NCI-H1048 (cell line): Measurements from ENCODE around the gene SMPDL3A.

Experiments
- DNase-seq: peaks from one replicate; lab custom pipeline; 2025; lab: John Stamatoyannopoulos, UW

The SMPDL3A gene

DNA sequence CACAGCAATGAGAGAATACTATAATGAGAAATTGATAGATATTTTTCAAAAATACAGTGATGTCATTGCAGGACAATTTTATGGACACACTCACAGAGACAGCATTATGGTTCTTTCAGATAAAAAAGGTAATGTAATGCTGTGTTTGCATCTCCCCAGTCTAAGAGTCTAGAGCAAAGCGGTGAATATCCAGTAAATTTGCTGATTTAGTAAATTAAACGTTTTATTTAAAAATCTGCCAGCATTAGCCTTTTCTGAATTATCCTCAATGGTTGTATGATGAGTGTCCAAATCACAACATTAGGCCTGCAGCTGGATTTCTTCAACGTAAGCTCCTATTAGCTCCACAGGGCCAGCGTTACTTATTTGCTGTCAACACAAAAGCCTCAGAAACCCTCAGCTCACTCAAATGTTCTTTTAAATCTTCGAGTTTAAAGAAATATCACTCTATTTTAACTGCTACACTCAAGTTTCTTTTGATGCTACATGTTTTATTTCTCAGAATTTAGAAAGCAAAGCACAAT, 16.0 kb downstream of the SMPDL3A start:
- DNase-seq = no peak

- no peak for DNase-seq
These were observed 17.2 kb downstream of the SMPDL3A start for GRCh38 chr6:122806291-122806690.

DNA sequence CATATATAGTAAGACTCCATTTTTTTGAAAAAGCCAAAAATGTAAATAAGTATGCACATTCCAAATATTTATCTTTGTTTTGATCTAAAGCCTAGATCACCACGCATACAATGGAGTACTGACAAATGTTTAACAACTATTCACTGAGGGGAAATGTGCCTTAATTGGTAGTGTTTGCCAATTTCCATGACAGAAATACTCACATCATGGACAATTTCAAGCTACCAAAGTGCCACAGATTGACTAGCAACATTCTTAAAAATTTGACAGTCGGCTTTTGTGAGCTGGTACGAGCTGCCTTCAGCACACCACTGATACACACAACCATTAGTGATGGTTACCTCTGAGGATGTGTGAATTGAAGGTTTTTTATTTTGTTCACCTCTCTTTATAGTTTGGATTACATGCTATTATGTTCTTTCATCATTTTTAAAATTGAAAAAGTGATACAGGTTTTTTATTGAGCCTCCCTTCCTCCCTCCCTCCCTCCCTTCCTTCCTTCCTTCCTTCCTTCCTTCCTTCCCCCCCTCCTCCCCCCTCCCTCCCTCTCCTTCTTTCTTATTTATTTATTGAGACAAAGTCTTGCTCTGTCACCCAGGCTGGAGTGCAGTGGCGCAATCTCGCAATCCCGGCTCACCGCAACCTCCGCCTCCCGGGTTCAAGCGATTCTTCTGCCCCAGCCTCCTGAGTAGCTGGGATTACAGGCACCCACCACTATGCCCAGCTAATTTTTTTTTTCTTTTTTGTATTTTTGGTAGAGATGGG, 19.2 kb downstream of the SMPDL3A start:
- no peak for DNase-seq

DNA sequence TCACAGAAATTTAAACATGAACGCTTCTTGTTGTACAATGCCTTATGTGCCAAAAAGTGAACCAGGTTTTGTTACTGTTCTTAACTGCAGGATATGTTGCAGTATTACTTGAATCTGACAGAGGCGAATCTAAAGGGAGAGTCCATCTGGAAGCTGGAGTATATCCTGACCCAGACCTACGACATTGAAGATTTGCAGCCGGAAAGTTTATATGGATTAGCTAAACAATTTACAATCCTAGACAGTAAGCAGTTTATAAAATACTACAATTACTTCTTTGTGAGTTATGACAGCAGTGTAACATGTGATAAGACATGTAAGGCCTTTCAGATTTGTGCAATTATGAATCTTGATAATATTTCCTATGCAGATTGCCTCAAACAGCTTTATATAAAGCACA, 19.9 kb downstream of the SMPDL3A start:
- DNase-seq = no peak

DNA sequence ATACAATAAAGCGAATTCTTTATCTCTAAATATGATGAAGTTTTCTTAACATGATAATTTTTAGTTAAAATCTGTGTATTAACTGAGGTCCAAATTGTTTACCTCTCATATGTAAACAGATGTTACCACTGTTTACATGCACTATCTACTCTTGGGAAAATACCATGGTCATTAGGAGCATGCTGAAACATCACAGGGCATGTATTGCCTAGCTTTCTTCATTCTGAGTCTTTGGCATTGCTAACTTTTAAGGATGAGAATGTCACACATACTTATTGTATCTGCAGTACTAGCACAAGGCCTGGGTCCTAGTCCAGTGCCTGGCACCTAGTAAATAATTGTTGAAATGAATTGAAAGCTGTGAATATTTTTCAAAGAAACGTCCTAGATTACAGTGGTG, 20.6 kb downstream of the SMPDL3A start:
- no peak for DNase-seq

DNA sequence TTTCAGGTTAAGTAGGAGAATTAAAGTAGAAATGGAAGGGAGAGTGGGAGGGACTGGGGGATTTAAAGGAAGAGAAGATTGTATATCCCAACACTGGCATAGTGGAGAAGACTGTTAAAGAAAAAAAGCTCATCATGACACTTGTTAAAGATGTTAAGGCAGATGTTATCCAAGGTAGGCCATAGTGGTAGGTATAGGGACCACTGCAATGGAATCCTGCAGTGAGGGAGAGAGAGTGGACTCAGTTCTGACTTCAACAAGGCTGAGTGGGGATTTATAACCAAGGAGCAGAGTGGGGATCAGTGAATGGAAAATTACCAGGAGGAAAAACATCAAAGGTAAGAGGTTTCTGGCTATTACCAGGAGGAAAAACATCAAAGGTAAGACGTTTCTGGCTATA, 21.1 kb downstream of the SMPDL3A start:
- DNase-seq = no peak

GRCh38 chr6:122817358-122817757, 28.3 kb downstream of the SMPDL3A start:
- DNase-seq = no peak

- no peak for DNase-seq
These were observed 28.7 kb downstream of the SMPDL3A start for GRCh38 chr6:122817766-122818165.

DNA sequence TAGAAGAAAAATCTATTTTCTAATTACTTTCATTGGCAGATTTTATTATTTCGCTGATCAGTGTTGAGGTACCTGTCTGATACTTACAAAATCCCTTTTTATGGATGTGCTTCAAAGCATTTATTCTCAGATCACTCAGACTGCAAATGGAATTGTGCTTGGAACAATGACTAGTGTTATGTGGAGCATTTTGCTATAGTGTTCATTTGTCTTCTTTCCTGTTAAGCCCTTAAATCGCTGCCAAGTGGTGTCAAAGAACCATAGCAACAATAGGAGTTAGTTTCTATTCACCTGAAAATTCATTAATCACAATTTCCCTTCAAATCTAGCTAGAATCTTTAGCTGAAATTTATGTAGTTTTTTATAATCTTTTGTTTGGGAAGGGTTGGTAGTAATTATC, 29.8 kb downstream of the SMPDL3A start:
- DNase-seq = no peak

DNA sequence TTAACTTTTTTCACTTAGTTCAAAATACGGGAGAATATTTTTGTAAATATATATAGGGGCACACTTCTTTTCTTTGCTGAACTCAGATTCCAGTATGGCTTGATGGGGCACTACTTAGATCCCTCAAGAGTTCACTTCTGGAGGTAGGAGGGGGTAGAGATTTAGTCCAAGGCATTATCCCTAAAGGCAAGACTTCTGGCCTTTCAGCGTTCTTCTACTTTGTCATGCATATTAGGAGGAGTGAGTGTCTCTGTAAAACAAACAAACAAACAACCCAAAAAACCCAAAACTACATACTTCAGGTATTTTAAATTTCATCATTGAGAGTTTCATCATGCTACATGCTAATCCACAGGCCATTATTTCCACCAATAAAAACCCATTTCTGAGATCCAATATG, 32.0 kb downstream of the SMPDL3A start:
- no peak for DNase-seq

GRCh38 chr6:122825163-122825562, 36.1 kb downstream of the SMPDL3A start:
- DNase-seq = no peak

DNA sequence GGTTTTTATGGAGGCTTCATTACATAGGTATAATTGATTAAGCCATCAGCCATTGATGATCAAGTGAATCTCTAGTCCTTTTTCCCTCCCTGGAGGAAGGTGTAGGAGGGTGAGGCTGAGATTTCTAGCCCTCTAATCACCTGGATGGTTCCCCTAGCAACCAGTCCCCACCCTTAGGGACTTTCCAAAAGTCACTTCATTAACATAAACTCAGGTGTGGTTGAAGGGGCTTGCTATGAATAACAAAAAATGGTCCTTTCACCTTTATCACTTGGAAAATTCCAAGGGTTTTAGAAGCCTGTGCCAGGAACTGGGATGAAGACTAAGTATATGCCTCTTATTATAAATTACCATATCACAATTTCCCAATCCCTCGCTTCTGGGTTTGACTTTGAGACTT, 40.4 kb downstream of the SMPDL3A start:
- DNase-seq = no peak

- DNase-seq = no peak
These were observed 42.5 kb downstream of the SMPDL3A start for GRCh38 chr6:122831511-122831910.

- DNase-seq = no peak
These were observed 43.4 kb downstream of the SMPDL3A start for GRCh38 chr6:122832459-122832858.

DNA sequence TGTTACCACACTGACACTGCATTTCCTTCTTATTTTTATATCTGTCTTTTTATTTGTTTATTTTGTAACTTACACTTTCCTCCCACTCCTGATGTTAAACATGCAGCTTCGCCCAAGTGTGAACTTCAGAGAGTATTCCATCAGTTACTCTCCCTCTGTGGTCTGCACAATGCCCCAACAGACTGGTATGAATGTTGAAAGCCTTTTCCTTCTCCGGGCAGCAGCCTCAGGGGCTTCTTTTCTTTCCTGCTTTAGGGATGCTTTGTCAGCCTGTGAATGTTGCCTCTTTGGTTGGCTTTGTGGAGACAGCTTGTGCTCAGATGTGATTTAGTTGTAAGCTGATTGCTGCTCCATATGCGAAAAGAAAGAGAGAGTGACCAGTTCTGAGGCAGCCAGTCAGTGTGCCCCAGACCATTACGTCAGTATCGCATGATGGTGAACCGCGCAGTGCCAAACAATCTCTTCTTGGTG, 44.0 kb downstream of the SMPDL3A start:
- no peak for DNase-seq

- no peak for DNase-seq
These were observed 49.2 kb downstream of the SMPDL3A start for GRCh38 chr6:122838060-122838780.

DNA sequence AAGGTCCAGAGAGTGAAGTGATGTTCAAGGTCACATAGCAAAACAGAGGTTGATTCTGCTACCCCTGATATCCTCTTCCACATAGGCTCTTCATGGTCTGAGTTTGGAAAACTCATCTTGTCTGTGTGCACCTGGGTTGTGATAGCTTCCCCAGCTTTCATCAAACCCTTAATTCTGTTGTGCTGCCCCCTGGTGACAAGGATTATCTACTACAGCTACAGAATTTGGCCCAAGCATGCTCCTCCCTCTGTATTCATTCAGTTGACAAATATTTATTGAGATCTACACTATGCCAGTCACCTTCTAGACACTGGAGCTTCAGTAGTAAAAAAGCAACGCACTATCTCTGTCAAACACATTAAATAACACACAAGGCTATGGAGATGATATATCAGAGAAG, 50.4 kb downstream of the SMPDL3A start:
- peak; percentile 13 for DNase-seq

DNA sequence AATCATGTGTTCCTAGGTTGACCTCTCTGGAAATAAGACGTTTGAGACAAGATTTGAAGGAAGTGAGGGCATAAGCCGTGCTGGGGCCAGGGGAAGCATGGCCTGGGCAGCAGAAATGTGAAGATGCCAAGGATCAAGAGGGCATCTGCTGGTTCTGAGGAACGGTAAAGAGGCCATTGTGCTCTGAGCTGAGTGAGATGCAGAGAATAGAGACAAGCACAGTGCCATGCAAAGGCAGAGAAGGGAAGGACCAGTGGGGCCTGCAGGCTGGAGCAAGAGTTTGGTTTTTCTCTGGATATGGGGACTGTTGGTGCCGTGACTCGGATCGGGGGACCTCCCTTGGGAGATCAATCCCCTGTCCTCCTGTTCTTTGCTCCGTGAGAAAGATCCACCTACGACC, 50.8 kb downstream of the SMPDL3A start:
- no peak for DNase-seq

- no peak for DNase-seq
These were observed 56.4 kb downstream of the SMPDL3A start for GRCh38 chr6:122845464-122845863.

DNA sequence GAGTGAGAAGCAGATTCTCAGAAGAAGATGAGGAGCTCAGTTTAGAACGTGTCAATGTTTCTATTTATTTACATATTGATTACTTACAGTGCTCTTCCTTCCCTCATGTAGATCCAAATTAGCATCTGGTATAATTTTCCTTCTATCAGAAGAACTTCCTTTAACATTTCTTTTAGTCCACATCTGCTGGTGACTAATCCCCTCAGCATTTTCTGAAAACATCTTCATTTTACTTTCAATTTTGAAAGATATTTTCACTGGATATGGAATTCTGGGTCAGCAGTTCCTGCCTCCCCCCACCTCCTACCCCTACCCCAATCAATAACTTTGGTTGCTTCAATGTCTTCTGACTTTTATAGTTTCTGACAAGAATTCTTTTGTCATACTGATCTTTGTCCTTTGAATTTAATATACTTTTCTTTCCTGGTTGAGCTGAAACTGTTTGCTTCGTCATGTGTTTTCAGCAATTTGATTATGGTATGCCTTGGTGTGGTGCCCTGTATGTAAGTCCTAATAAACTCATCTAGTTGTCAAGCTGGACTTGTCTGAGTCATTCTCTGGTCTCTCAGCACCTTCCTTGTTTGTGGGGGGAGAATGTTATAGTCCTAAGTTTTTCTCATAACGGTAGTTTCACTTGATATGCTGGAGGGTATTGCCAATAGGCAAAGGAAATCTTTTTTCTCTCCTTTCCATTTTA, 57.0 kb downstream of the SMPDL3A start:
- DNase-seq = no peak

GRCh38 chr6:122853259-122853995, 64.4 kb downstream of the SMPDL3A start:
- DNase-seq = no peak
